Stimulated activated CD4-positive, alpha-beta T cell treated with anti-CD3 and anti-CD28 coated beads, Interleukin-2, amount 100 ng/mL, for 24 hours (primary cell): ENCODE results near the gene DCUN1D2.
A peak's percentile ranks its signal among the peaks of the same experiment; 100 is the strongest.
"Not testable (repeated sequence)": the region's sequence is repeated elsewhere in the genome, so short reads cannot be mapped to it uniquely, and the experiment has no call there.

Experiments
- DNase-seq, 2 donors: peaks; one replicate each; pipeline ENCODE4 v3.0.0-alpha.2; 2020

Gene DCUN1D2

GRCh38 chr13:113490496-113491417, at the start of gene DCUN1D2:
DCUN1D2 (minus strand) TSS chr13:113490711; CDS start chr13:113490669, 42 bp downstream.
- DNase-seq, result peak; percentile 78 to 82

DNA sequence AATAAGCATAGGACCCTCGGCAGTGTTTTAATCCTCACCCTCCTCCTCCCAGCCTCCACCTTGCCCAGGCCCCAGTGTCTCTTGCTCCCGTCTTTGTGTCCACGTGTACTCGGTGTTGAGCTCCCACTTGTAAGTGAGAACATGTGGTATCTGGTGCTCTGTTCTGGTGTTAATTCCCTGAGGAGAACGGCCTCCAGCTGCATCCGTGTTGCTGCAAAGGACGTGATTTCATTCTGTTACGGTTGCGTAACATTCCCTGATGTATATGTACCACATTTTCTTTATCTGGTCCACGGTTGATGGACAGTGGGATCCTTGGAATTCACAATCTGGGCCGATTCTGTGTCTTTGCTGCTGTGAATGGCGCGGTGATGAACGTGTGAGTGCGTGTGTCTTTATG, 49.3 kb upstream of the DCUN1D2 start:
- no peak for DNase-seq

GRCh38 chr13:113539176-113539575, 48.7 kb upstream of the DCUN1D2 start:
- no peak for DNase-seq

GRCh38 chr13:113538689-113539058, 48.2 kb upstream of the DCUN1D2 start:
- DNase-seq, result no peak

DNA sequence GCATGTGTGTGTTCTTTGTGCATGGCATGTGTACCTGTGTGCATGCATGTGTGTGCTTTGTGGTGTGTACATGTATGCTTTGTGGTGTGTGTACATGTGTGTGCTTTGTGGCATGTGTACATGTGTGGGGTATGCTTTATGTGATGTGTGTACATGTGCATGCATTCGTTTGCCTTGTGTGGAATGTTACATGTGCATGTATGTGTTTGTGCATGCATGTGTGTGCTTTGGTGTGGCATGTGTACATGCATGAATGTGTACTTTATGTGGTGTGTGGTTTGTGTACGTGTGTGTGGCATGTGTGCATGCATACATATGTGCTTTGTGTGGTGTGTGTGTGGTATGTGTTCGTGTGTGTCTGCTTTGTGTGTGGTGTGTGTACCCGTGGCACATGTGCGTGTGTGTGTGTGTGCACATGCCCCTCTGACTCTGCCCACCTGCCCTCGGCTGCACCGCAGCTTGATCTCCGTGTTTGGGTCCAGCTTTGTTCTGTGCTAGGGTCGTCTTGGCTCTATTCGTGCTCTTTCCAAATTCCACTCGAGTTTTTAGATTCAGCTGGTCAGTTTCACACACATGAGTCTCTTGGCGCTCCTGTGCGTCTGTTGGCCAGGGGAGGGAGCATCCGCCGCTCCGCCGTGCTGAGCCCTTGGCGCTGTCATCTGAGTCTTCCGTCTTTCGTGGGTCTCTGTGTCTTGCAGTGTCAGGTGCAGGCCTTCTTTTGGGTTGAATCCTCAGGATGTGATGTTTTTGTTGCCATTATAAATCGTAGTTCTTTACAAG, 47.6 kb upstream of the DCUN1D2 start:
- DNase-seq, result no peak

DNA sequence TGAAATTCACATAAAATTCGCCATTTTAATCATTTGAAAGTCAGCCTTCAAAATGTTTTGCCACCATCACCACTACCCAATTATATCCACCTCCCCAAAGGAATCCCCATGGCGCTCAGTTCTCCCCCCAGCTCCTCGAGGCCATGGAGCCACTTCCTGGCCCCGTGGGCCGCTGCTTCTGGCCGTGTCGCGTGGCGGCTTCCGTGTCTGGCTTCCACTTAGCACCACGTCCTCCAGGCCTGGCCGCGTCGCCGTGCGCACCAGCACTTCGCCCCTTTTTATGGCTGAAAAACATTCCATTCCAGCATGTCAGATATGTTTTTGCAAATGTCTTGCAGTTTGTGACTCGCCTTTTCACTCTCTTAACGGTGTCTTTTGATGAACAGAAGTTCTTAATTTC, 46.7 kb upstream of the DCUN1D2 start:
- DNase-seq, result no peak

- no peak for DNase-seq
These were observed 46.1 kb upstream of the DCUN1D2 start for GRCh38 chr13:113536461-113537110.

GRCh38 chr13:113535381-113535781, 44.9 kb upstream of the DCUN1D2 start:
- no peak for DNase-seq

DNA sequence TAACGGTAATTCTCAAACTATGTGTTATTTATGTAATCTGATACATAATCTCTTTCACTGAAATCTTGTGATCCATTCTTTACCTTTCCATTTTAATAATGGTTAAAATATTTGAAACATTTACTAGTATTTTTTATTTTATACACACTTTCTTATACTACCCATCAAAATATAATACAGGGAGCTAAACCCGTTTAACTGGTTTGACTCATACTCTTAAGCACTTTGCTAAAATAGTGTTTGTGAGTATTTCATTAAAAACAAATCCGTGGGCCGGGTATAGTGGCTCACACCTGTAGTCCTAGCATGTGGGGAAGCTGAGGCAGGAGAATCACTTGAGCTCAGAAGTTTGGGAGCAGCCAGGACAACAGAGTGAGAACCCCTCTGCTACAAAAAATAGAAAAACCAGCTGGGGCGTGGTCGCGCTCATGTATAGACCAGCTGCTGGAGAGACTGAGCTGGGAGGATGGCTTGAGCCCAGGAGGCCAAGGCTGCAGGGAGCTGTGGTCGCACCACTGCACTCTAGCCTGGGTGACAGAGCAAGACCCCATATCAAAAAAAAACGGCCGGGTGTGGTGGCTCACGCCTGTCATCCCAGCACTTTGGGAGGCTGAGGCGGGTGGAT, 43.8 kb upstream of the DCUN1D2 start:
- DNase-seq, result no peak

DNA sequence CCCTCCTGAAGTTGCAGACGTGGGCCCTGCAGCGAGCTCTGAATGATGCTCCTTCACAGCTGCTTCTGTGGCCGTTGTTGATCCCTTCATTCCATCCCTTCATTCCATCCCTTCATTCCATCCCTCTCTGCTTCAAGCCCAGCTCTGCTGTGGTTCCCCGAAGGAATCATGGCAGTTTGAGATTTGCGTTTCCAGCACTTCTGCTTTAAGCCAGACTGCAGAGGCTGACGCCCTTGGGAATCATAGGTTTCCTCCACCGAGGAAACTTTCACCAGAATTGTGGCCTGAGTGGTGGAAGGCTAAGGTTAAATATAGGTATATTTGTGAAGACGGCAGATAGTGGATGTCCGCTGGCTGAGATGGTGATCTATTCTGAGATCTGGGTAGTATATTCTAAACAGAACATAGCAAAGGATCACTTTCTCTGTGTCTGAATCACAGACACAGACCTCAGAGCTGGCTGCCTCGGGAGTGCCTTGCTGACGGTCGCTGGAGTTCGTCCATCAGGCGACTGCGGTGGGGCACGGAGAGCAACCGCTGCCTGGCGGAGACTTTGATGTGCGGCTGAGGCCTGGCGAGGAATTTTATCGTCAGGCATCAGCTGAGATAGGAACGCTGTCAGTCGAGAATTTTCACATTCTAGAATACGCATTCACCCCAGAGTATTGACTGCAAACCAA, 42.8 kb upstream of the DCUN1D2 start:
- no peak for DNase-seq

DNA sequence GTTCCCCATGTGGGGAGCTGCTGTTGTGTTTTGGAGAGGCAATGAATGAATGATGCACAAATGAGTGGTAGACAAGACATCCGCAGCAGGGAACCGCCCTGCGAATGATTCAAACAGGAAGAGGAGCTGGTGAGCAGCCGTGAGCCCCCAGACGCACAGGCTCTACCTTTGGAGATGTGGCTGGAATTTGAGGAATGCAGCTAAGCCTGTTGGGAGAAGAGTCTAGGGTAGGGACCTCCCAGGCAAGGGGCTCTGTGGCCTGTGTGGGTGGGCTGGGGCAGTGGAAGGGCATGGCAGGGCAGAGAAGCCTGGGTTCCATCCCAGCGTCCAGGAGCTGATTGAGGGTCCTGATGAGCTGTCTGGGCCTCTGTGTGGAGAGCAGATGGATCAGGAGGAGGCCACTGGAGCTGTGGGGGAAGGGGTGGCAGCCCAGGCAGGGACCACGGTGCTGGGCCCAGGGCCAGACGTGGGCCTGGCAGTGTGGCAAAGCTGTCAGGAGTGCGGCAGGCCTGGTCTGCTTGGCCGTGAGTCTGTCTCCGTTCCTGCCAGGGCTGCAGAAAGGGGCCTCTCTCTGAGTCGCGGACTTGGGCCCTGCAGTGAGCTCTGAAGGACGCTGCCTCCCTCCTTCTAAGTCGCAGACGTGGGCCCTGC, 41.8 kb upstream of the DCUN1D2 start:
- DNase-seq, result no peak

- DNase-seq, result no peak
These were observed 40.7 kb upstream of the DCUN1D2 start for GRCh38 chr13:113531041-113531873.

DNA sequence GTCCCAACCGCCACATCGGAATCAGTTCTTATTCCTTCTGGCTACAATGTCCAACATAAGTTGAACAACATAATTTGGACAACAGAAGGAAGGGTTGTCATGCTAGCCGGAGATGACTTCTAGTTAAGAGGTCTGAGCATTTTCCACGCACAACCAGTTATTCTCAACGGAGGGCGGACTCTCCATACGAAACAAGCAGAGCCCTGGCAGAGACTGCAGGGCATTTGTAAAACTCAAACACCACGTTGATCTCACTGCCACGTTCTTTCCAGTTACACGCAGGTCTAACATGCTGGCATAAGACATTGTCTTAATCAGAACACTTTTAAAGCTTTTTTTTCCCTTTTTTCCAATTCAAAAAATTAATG, 38.3 kb upstream of the DCUN1D2 start:
- DNase-seq, result no peak

- no peak for DNase-seq
These were observed 37.7 kb upstream of the DCUN1D2 start for GRCh38 chr13:113528101-113528812.

DNA sequence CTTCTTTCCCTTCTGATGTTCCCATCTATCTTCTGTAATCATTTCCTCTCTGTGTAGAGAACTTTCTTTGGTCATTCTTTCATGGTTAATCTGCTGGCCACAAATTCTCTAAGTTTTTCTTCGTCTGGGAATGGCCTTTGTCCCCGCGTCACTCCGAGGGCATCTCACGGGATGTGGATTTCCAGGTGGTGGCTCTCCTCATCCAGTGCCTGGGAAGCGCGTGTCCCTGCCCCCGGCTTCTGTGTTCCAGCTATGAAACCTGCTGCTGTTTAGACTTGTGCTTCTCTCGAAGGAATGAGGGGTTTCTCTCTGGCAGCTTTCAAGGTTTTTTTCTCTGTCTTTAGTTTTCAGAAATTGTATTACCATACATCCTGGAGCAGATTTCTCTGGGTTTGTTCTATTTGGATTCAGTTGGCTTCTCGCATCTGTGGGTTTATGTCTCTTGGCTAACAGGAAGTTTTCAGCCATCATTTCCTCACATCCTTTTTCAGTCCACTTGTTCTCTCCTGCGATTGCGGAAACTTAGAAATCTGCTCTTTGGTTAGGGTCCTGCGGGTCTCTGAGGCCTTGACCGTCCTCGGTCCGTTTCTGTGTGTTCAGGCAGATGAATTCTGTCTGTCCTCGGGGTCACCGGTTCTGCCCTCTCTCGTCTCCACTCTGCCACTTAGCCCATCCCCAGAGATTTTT, 36.9 kb upstream of the DCUN1D2 start:
- no peak for DNase-seq

- no peak for DNase-seq
These were observed 36.1 kb upstream of the DCUN1D2 start for GRCh38 chr13:113526466-113527220.

GRCh38 chr13:113522438-113522837, 31.9 kb upstream of the DCUN1D2 start:
- DNase-seq, result not testable (repeated sequence)

DNA sequence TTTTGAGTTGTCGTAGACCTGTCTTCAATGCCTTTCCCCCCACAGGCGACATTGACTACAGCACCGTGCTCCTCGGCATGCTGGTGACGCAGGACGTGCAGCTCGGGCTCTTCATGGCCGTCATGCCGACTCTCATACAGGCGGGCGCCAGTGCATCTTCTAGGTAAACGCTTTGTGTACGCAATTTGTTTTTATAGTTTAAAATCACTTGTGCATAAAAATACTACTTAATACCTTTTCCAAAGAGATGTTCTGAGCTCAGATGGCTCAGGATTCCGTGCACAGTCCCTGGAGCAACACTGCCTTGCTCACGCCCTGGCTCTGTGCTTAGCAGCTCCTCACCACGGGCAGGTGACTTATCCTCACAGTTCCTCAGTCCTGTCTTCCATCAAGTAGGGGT, 30.1 kb upstream of the DCUN1D2 start:
- DNase-seq, result no peak

DNA sequence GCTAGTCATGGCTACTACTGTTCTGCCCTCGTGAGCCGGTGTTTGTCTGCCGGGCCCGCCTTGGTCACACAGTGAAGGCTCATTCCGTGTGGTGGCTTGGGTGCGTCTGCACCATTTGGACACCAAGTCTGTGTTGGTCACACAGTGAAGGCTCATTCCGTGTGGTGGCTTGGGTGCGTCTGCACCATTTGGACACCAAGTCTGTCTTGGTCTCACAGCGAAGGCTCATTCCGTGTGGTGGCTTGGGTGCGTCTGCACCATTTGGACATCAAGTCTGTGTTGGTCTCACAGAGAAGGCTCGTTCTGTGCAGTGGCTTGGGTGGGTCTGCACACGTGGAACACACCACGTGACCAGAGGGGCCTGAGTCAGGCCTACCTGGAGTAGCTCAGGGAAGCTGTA, 29.0 kb upstream of the DCUN1D2 start:
- no peak for DNase-seq
